Mucosa of descending colon (tissue), 3 donors: ENCODE measurements around the gene OR7A10. TPM values are rescaled to one million over a fixed set of nuclear protein-coding genes. Genes with fewer than 3 reads are reported as not detected.

Experiments used
- total RNA-seq, 3 donors: library from RNA; stranded (reverse); fragmentation: NEBNext Ultra II Directional in 2 of 3; extraction: Animal tissue kit (Norgen Biotek cat#: 25700) in 2 of 3; gene quantifications; one replicate each; pipeline versions ENCODE4 v1.2.1 to v1.2.4, GENCODE V29; 2021 to 2023
- donor health status: DM: no; HTN: no; CAD: no; lungs with moderate emphysema.
- donor health status: DM: no; HTN: no; CAD: no.
- donor health status: DM: no; HTN: yes; CAD: no.

The OR7A10 gene
- total RNA-seq, 3 donors from 2014 or later = not detected

Other genes with a start within 250 kb of the OR7A10 start
- gene ADGRE3, start 174.1 kb downstream of the OR7A10 start, total RNA-seq = under 1 TPM in 1 of 3 donors, not detected in 2; 0.24 TPM
- gene ZNF333, start 158.9 kb downstream of the OR7A10 start, total RNA-seq = 10 to 100 TPM in 2 of 3 donors, 1 to 10 TPM in 1; 8.7 to 25.9 (median 10.7) TPM
- 1 to 10 TPM; 1.1 to 4.2 (median 1.9) TPM for gene ADGRE2, start 70.4 kb downstream of the OR7A10 start, total RNA-seq
- not detected for gene OR7A5, start 13.7 kb downstream of the OR7A10 start, total RNA-seq
- not detected for gene OR7C1, start 13.7 kb downstream of the OR7A10 start, total RNA-seq
- gene OR7A17, start 37.2 kb upstream of the OR7A10 start, total RNA-seq = not detected
- gene OR7C2, start 92.6 kb upstream of the OR7A10 start, total RNA-seq = not detected
- gene SLC1A6, start 130.9 kb upstream of the OR7A10 start, total RNA-seq = not detected
- not detected for gene CASP14, start 200.6 kb upstream of the OR7A10 start, total RNA-seq
- not detected for gene OR1I1, start 233.3 kb upstream of the OR7A10 start, total RNA-seq